RCC 7860 (cell line): ENCODE measurements around the gene RGR.

Source experiments
- DNase-seq: peaks from one replicate; pipeline ENCODE4 v3.0.0-alpha.2; 2015; ENCODE audit warnings: low spot score
- FAIRE-seq: peaks from 2 replicates; lab custom pipeline; 2012; peaks lifted over from hg19 to GRCh38; lab: Jason Lieb, UNC

The RGR gene

GRCh38 chr10:84217746-84218145, 27.1 kb upstream of the RGR start:
- DNase-seq, result no peak

GRCh38 chr10:84221916-84222315, 22.9 kb upstream of the RGR start:
- DNase-seq, result no peak
- FAIRE-seq, result no peak

More at GRCh38 chr10:84217746-84218145, 27.1 kb upstream of the RGR start:
- no peak for FAIRE-seq

GRCh38 chr10:84224411-84225028, 20.3 kb upstream of the RGR start:
- DNase-seq (no peak), FAIRE-seq (no peak)

- DNase-seq, result no peak
Observed at GRCh38 chr10:84225427-84226173, 19.3 kb upstream of the RGR start, which contains the start of gene LRIT2. LRIT2 (minus strand) TSS chr10:84225544; CDS start chr10:84225520, 24 bp downstream.

GRCh38 chr10:84226616-84227015, 18.2 kb upstream of the RGR start:
- DNase-seq, result no peak
- no peak for FAIRE-seq

More at GRCh38 chr10:84225427-84226173, 19.3 kb upstream of the RGR start, which contains the start of gene LRIT2:
- no peak for FAIRE-seq

GRCh38 chr10:84227810-84228209, 17.0 kb upstream of the RGR start:
- FAIRE-seq, result no peak
- DNase-seq, result no peak

- DNase-seq, result no peak
- FAIRE-seq, result no peak
Observed at GRCh38 chr10:84230359-84230758, 14.5 kb upstream of the RGR start.

GRCh38 chr10:84232376-84232775, 12.5 kb upstream of the RGR start:
- FAIRE-seq (no peak), DNase-seq (no peak)

- DNase-seq (no peak), FAIRE-seq (no peak)
Observed at GRCh38 chr10:84233940-84234339, 10.9 kb upstream of the RGR start.

- no peak for FAIRE-seq
- no peak for DNase-seq
Observed at GRCh38 chr10:84234479-84234878, 10.4 kb upstream of the RGR start.

GRCh38 chr10:84235096-84235495, 9.8 kb upstream of the RGR start:
- no peak for FAIRE-seq
- no peak for DNase-seq

GRCh38 chr10:84236807-84237198, 8.1 kb upstream of the RGR start:
- DNase-seq, result no peak
- no peak for FAIRE-seq

- FAIRE-seq (no peak), DNase-seq (no peak)
Observed at GRCh38 chr10:84237199-84238051, 7.4 kb upstream of the RGR start.

- DNase-seq (no peak), FAIRE-seq (no peak)
Observed at GRCh38 chr10:84238909-84239308, 5.9 kb upstream of the RGR start.

- DNase-seq, result no peak
- FAIRE-seq, result no peak
Observed at GRCh38 chr10:84241185-84241790, 3.6 kb upstream of the RGR start, which contains the start of gene LRIT1. LRIT1 (minus strand) TSS chr10:84241546; CDS start chr10:84241439, 107 bp downstream.

- no peak for FAIRE-seq
- DNase-seq, result no peak
Observed at GRCh38 chr10:84243759-84244158, 1.1 kb upstream of the RGR start.

- DNase-seq, result no peak
- no peak for FAIRE-seq
Observed at GRCh38 chr10:84247496-84247895, 2.6 kb downstream of the RGR start.

GRCh38 chr10:84248794-84249193, 3.9 kb downstream of the RGR start:
- no peak for FAIRE-seq
- DNase-seq, result no peak

- no peak for FAIRE-seq
- DNase-seq, result no peak
Observed at GRCh38 chr10:84254552-84255478, 10.0 kb downstream of the RGR start.
